ENCODE results near the gene SCUBE1.

SCUBE1 gene

DNA sequence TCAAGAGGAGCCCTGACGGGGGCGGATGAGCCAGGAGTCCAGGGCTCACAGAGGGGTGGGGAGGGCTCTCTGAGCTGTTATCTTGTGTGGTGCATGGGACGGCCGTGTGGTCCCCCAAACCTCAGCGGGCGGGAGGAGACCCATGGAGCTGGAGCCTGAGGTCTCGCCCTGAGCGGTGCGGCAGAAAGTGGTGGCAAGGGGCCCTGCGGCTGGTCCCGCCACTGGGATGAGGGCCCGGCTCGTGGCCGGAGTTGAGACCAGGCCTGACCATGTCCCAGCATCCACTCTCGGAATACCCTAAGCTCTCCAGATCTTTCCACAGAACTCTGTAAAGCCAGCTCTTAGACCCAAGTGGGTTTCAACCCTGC, 133.7 kb downstream of the SCUBE1 start:
- no peak for DNase-seq

DNA sequence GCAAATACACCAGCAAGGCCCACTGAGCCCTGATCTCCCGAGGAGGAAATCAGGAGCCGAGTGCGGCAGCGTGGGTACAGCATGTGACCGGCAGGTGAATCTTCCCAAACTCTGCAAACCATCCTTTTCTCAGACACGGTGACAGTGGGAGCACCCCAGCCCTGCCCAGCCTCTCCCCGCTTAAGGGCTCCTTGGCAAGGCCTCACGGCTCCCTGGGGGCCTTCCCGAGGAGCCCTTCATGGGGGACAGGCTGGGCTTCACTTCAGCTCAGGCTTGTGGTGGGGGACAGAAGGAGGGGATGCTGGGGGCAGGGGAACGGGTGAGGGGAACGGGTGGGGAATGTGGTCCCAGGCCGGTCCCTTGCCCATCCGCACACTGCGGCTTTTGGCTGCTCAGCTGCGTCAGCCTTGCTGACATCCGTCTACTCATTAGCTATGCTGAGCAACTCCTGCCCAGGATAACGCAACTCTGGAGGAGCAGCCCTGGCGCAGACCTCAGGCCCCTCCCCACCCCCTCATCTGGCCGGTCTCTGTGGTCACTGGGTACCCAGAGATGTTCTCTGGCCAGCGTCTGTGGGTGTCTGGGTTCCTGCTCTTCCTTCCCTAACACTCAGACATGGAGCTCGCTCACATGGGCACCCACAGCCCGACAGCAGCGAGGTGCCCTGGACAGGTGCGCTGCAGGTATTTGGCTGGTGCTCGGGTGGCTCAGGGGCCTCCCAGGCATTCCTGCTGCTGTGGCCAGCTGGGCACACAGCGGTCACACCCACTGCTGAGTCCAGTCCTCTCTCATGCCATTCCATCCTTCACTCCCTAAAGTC, 134.3 kb downstream of the SCUBE1 start:
- DNase-seq = no peak

DNA sequence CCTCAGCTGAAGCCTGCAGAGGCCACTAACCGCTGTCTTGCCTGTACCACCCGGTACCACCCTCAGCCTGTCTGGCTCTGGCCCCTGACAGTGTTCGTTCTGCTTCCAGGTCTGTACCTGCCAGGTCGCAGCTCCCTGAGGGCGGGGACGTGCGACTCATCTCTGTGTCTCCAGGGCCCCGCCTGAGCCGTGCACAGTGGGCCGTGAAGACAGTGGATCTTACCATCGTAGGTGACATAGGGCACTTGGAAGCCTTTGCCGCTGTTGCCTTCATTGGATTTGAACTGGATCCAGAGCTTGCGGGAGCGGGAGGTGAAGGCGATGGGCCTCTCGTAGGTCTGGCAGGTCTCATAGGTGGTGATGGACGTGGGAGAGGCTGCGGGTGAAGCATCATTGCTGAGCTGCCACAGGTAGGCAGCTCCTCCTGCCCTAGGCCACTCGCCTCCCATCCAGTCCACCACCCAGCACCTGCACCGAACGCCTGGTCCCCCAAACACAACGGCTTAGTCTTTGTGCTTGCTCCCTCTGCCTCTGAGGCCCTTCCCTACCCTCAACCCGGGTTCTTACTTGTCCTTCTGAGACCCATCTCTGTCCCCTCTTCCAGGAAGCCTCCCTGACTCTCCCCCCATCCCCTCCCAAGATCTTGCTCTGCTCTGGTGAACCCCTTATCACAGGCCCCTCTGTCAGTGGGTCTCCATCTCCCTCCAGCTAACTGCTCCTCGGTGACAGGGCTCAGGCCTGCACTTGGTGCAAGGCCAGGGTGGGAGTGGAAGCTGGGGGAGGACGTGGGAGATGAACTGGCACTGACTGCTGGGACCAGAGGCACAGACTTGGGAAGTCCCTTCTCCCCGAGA, 135.1 kb downstream of the SCUBE1 start:
- DNase-seq = no peak

DNA sequence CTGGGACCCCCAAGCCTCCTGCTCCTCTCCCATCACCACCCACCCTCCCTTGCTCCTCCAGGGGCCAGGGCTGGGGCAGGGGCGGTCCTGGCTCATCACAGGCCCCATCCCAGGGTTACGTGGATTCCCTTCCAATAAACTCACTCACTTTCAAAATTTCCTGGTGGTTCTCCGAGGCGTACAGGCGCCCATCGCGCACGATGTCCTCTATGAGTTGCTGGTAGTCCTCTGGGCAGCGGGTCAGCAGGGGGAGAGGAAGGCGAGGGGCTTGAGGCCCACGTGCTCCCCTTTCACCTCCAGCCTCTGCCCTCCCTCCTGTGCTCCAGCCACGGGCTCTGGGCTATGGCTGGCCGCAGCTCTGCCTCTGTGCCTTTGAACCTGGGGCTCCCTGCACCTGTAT, 135.8 kb downstream of the SCUBE1 start:
- DNase-seq = no peak

DNA sequence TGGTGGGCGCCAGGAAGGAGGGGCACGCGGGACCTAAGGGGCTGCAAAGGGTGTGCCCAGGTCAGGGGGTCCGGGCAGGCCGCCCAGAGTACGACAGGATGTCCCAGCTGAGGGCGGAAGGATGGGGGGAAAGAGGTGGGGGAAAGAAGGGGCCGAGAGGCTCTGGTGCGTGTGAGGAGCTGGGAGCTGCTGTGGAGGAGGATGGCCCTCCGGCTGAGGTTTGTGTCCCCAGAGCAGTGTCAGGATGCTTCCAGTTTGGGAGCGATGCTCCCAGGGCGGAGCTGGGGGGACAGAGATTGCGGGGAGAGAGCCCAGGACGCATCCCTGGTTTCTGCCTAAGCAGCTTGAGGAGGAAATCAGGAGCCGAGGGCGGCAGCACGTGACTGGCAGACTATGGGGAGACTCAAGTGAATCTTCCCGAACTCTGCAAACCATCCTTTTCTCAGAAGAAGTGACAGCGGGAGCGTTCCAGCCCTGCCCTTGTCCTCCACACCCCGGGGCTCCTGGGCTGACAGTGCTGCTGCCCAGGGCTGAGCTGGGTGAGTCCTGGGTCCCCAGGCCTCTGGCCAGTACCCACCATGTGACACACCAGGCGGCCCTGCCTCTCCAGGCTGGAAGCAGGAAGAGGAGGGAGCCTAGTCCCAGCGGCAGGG, 136.5 kb downstream of the SCUBE1 start:
- no peak for DNase-seq

DNA sequence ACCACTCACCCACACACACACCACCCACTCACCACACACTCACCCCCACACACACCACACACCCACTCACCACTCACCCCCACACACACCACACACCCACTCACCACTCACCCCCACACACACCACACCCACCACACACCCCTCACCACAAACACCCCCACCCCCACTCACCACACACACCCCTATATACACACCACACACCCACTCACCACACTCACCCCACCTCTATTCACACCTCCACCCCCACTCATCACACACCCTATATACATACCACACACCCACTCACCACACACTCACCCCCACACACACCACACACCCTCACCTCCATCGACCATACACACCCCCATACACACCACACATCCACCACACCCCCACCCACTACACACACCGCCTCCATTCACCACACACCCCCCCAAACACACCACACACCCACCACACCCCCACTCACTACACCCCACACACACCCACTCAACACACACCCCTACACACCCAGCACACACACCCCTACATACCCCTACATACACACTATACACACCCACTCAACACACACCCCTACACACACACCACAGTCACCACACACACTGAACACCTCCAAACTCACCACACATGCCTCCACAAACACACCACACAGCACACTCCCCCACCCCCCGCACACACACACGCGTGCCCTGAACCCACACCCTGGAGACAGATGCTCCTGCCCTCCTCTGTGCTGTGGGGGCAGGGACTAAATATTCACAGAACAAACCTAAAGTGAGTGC, 137.2 kb downstream of the SCUBE1 start:
- no peak for DNase-seq

DNA sequence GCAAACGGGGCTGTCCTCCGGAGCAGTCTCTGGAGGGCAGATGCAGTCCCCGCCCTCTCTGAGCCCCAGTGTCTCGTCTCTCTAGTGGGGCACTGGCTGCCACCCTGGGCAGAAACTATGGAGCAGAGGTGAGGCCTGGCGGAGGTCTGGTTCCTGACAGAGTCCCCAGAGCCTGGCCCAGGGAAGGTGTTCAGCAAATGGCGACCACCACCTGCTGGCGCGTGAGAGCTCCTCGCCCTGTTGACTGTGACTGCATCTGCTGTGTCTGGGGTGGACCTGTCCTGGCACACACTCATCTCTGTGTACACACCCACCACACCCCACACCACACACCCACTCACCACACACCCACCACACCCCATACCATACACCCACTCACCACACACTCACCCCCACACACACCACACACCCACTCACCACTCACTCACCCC, 137.9 kb downstream of the SCUBE1 start:
- no peak for DNase-seq

DNA sequence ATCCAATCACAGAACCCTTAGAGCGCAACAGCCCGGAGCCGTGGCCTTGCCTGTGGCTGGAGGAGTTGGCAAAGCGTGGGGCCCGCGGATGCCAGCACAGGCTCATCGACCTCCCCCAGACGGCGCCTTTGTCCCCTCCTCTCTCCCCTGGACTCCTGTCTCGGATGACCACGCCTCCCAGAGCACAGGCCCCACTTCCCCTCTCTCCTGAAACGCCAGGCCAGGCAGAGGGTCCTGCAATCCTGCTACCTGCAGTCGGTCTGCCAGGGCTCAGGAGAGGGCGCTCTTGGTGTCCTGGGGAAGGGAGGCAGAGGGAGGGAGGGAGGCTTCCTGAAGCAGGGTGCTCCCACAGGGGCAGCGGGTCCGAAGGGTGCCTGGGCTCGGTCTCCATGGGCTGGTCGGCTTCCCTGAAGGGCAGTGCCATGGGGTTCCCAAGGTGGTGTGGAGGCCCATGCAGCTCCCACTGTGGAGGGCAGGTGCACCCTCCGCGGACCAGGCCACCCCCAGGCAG, 139.6 kb downstream of the SCUBE1 start:
- DNase-seq = no peak

DNA sequence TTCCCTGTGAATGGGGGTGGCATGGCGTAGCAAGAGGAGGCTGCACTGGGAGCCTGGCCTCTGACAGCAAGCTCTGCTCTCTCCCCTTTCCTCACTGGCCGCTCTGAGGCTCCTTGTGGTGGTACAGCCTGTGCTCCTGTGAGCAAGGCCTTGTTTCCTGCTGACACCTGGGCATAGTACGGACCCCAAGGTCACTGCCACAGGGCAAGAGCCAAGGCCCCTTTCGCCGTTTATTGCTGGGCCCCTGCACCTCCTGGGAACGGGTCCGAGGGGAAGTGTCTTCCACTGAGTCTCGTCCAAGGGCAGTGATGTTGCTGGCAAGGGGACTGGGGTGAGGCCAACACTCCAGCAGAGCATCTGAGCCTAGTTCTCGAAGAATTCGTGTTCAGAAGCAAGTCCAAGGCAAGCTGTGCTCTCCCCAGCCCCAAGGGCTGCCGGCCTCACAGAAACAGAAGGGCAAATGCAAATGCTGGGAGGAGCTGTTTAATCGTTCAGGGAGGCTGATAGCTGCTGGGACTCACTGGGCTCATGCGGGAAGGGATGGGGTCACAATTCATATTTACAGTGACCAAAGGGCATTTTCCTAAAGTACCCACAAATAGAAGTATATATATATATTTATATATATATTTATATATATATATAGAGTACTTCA, 140.3 kb downstream of the SCUBE1 start:
- DNase-seq = no peak

DNA sequence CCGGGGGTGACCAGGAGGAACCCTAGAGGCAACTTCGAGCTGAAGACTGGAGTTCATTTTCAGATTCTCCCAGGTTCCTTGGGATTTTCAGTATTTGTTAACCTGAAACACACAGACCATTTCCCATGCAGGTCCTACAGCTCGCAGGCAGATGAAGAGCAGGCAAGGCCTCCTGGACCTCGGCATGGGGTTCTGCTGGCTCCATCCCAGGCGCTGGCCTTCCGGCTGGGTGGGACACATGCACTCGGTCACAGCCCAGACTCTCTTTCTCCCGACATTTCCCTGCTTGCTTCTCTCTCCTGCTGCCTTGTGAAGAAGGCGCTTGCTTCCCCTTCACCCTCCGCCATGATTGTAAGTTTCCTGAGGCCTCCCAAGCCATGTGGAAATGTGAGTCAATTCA, 140.8 kb downstream of the SCUBE1 start:
- no peak for DNase-seq

DNA sequence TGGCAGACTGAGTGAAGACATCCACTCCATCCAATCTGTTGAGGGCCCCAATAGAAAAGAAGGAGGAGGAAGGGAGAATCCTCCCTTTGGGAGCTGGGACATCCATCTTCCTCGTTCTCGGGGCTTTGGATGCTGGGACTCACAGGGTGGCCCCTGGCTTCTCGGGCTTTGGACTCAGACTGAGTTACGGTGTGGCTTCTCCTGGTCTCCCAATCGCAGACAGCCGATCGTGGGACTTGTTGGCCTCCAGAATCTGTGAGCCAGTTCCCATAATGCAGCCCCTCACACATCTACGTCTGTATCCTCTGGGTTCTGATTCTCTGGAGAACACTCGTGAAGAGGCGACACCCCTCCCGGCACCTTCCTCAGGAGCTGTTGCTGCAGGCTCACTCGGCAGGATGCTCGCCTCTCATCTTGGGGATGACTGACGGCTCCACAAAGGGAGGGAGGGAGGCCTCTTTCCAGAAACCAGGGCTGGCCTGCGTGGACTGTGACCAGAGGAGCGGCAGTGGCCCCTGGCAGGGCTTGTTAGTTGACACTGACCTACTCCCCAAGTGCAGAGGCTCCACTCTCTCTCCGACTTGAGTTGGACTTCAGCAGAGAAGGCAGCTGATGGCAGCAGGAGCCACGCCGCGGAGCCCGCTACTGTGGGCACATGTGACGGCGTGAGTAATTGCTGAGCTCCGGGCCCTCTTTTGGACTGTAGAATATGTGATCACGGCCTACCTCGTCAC, 141.5 kb downstream of the SCUBE1 start:
- no peak for DNase-seq

DNA sequence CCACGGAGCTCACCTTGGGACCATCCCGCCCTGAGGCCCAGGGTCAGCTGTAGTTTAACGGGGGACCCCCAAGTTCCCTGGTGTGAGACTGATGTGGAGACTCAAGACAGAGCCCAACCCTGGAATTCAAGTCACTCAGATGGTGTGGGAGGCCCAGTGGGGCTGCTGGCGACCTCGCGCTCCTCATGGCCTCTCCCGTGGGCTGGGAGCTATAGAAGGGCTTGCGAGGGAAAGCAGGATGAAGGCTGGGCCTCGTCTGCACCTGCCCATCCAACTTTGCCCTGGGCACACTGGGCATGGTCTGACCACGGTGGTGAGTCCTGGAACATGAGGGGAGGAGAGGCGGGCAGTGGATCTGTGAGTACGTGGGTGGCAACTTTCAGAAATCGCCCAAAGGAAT, 142.6 kb downstream of the SCUBE1 start:
- DNase-seq = no peak

DNA sequence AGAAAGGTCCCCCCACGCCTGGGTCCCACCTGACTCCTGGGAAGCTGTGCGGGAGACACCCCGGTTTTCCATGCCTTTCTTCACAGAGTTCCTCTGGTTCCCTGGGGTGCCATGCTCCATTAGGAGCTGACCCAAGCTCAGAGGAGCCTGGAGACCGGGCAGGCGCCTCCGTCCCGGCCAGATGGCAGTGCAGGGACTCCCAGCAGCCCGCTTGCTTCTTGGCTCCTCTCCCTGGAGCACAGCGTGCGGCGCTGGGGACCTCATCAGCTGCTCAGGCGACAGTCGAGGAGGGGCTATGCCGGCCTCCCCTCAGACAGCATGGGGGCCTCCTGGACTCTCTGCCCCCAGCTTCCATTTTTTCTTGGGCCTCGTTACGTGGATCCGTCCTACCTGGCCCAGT, 143.1 kb downstream of the SCUBE1 start:
- DNase-seq = no peak

DNA sequence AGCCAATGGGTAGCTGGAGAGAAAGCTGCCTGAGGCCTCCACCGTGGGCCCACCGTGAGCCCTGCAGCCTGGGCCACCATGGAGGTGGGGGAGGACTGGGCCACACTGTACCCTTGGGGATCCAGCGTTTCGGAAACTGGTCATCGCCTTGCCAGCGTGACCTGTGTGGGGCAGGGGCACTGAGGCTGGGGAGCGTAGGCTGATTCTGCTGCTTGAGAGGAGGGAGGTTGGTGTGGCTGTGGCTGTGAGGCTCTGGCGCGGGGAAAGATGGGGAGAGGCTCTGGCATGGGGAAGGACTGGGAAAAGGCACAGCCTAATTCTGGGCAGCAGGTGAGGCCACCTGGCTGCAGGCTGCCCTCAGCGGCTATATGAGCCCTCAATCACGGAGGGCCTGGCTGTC, 143.6 kb downstream of the SCUBE1 start:
- DNase-seq = no peak

DNA sequence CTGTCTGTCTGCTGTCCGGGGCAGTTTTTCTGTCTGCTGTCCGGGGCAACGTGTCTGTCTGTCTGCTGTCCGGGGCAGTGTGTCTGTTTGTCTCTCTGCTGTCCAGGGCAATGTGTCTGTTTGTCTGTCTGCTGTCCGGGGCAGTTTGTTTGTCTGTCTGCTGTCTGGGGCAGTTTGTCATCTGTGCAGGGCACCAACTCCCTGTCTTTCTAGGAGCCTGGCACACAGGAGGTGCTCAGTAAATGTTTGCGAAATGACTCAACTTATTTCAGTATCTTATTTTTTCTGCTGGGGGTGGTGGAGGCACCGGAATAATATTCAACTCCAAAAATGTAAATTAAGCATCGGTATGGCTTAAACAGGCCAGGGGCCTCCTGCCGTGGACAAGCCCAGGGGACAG, 144.2 kb downstream of the SCUBE1 start:
- no peak for DNase-seq

DNA sequence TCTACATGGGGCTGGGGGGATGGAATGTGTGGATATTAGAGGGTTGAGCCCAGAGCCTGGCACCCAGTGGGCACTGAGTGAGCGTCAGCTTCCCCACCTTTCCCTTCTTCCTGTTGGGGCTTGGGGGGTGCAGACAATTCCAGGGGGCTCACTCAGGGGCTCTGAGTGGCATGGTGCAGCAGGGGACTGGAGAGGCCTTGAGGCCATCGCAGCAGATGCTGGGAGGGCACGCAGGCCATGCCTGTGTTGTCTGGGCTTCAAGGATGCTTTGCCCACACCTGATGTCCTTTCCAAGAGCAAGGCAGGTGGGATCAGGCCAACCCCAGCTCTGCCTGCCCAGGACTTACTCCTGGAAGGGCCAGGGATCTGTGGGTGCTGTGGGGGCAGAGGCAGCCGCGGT, 145.0 kb downstream of the SCUBE1 start:
- DNase-seq = no peak

DNA sequence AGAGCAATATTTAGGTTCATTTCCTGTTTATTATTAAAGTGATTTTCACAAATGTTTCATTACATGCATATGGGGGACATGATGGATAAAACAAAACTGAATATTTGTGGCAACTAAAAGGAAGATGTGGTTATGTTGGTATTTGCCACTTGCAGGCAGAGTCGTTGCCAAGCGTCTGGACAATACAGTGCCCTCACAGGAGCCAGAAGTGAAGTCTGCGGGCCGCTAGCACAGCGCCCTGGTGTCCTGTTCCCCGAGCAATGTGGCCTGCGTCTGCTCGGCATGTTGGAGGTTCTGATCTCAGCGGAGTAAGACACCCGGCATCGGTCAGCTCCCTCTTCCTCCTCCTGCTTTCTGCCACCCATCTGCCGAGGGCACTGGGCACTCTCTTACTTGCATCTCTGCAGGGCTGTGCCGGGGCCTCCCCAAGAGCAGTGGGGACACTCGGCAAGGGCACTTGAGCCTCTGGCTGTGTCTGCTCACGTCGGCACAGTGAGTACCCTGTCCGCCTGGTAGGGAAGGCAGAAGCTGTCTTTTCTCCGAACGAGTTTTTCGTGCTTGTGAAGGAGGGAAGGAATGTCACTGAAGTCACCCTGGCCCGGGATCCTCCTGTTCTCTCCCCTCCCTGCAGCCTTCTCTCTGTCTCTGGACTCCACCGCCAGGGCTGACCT, 145.8 kb downstream of the SCUBE1 start:
- DNase-seq = no peak

DNA sequence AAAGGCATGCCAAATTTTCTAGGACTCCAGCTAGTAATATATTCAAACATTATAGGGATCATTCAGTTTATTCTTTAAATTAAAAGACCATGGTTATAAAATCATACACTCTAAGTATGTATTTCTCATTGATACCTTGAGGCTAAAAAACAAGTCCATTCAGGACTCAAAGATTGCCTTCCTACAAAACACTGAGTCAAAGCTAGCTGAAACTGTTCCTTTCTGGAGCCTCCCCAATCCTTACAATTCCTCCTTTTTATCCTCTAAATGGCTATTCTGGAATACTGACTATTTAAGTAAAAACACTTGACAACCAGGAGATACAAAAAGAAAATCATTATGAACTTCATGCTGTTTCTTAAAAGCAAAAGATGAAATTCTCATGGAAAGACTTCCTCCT, 151.3 kb downstream of the SCUBE1 start:
- no peak for DNase-seq

DNA sequence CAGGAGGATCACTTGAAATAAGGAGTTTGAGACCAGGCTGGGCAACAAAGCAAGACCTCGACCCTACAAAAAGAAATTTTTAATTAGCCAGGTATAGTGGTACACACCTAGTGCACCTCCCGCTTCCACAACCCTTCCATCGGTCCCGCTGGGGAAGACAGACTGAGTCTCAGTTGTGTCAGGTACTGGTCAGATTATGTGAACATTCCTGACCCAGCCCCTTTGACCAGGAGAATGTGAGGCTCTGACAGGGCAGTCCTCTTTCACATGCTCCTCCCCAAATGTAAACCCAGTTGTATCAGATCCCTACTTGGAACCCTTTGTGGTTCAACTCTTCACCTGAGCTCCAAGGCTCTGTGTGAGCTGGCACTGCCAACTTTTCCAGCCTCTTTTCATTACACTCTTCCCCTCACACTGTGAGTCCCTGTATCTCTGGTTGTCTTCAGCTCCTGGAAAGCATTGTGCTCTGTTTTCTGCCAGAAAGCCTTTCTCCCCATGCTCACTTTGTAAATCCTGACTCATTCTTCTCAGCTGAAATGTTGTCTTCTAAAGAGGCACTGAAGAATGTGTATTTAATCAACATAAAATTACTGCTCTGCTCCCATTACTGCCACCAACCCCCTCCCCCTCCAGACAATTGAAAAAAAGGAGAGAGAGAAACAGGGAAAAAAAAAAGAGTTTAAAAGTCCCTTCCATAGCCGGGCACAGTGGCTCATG, 154.2 kb downstream of the SCUBE1 start:
- no peak for DNase-seq
